A673 (cell line): ENCODE measurements around the gene UTF1. TPM values are rescaled to one million over a fixed set of nuclear protein-coding genes. Genes with fewer than 3 reads are reported as not detected.

Source experiments
- BruUV-seq: library from RNA; stranded (reverse); fragments of 400-500 nt; replicated peaks from 2 replicates; lab custom pipeline; 2021; lab: Mats Ljungman, UMichigan
- CTCF ChIA-PET: fragments of 300-600 bp; sonication (Branson Sonifier 250); formaldehyde crosslinking; loops from one replicate; lab custom pipeline; 2022; ENCODE audit warnings: antibody characterized with exemption; lab: Charles Lee
- POLR2A ChIA-PET: fragments of 300-600 bp; sonication (Branson Sonifier 250); formaldehyde crosslinking; loops from one replicate; lab custom pipeline; 2022; ENCODE audit warnings: antibody characterized with exemption; ENCODE audit not compliant: low non-redundant PET; lab: Charles Lee
- DNase-seq: peaks from one replicate; pipeline ENCODE4 v3.0.0-alpha.2; 2015; ENCODE audit warnings: low spot score
- H3K27ac ChIP-seq: fragments of 200-600 bp; sonication (generic); 2 replicates; pipeline ENCODE4 v1.5.1; 2016; ENCODE audit warnings: mixed run types, low read depth, mild to moderate bottlenecking, mixed read lengths, antibody characterized with exemption, low read length; ENCODE audit not compliant: poor library complexity, severe bottlenecking
- H3K27me3 ChIP-seq: fragments of 200-600 bp; sonication (generic); replicated peaks from 2 replicates; pipeline ENCODE4 v1.6.1; 2017; ENCODE audit warnings: mixed run types, low read depth, mild to moderate bottlenecking, mixed read lengths, antibody characterized with exemption, low read length; ENCODE audit not compliant: insufficient read depth, poor library complexity
- H3K36me3 ChIP-seq: fragments of 200-600 bp; sonication (generic); 2 replicates; pipeline ENCODE4 v1.6.1; 2016; ENCODE audit warnings: mixed run types, mild to moderate bottlenecking, mixed read lengths, antibody characterized with exemption, low read length; ENCODE audit not compliant: insufficient read depth, poor library complexity, severe bottlenecking
- H3K4me1 ChIP-seq: fragments of 200-600 bp; sonication (generic); 2 replicates; pipeline ENCODE4 v1.6.1; 2017; ENCODE audit warnings: mixed run types, mild to moderate bottlenecking, mixed read lengths, antibody characterized with exemption, low read length; ENCODE audit not compliant: insufficient read depth, poor library complexity, severe bottlenecking
- H3K4me3 ChIP-seq: fragments of 200-600 bp; sonication (generic); 2 replicates; pipeline ENCODE4 v1.5.1; 2016; ENCODE audit warnings: low read depth, mixed run types, mild to moderate bottlenecking, mixed read lengths, low read length; ENCODE audit not compliant: poor library complexity, severe bottlenecking
- H3K9me3 ChIP-seq: fragments of 200-600 bp; sonication (generic); 2 replicates; pipeline ENCODE4 v1.6.1; 2016; ENCODE audit warnings: mixed run types, low read depth, mild to moderate bottlenecking, mixed read lengths, antibody characterized with exemption, low read length; ENCODE audit not compliant: poor library complexity, severe bottlenecking
- EZH2 ChIP-seq: fragments of 200-600 bp; sonication (generic); IDR thresholded peaks from 2 replicates; pipeline ENCODE4 v1.6.1; 2017; ENCODE audit warnings: borderline replicate concordance, low read depth, mild to moderate bottlenecking, mixed read lengths, antibody characterized with exemption, low read length; ENCODE audit not compliant: poor library complexity, severe bottlenecking
- intact Hi-C: fragments of 100-400 bp; cut with micrococcal nuclease; formaldehyde crosslinking; loops from one replicate; pipeline ENCODE4 v1.10.0; 2022; ENCODE audit not compliant: unreplicated experiment
- total RNA-seq: library from RNA; stranded (reverse); gene quantifications from 2 replicates; pipeline ENCODE4 v1.2.3, GENCODE V29; 2021
- TF ChIP-seq, protein P1 (sequence below): fragments of 300-800, 200-600 bp; sonication (generic); conservative IDR thresholded peaks from 2 replicates; pipeline ENCODE4 v1.5.1; 2017; ENCODE audit warnings: low read depth, mild to moderate bottlenecking, antibody characterized with exemption, low read length, moderate library complexity, mixed read lengths

Gene UTF1
- total RNA-seq, 1 experiment from 2014 or later, result not detected

GRCh38 chr10:133272964-133273420, 43.0 kb downstream of the UTF1 start:
- Histone ChIP-seq H3K9me3 (no peaks in the 10 kb centered on the region), H3K4me3 (no peak overlapping the region), H3K27ac (no peak overlapping the region), H3K36me3 (no peaks in the 10 kb centered on the region), H3K27me3 (peaks cover 15% of the 10 kb centered on the region), H3K4me1 (no peaks in the 10 kb centered on the region)
- intact Hi-C loops, result no loop called here
- no TSS peak for BruUV-seq
- ChIA-PET CTCF (no interaction called here), POLR2A (no interaction called here)
- TF ChIP-seq EZH2, result no peak
- TF ChIP-seq, protein P1, sequence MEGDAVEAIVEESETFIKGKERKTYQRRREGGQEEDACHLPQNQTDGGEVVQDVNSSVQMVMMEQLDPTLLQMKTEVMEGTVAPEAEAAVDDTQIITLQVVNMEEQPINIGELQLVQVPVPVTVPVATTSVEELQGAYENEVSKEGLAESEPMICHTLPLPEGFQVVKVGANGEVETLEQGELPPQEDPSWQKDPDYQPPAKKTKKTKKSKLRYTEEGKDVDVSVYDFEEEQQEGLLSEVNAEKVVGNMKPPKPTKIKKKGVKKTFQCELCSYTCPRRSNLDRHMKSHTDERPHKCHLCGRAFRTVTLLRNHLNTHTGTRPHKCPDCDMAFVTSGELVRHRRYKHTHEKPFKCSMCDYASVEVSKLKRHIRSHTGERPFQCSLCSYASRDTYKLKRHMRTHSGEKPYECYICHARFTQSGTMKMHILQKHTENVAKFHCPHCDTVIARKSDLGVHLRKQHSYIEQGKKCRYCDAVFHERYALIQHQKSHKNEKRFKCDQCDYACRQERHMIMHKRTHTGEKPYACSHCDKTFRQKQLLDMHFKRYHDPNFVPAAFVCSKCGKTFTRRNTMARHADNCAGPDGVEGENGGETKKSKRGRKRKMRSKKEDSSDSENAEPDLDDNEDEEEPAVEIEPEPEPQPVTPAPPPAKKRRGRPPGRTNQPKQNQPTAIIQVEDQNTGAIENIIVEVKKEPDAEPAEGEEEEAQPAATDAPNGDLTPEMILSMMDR, result no peak
- no peak for DNase-seq

DNA sequence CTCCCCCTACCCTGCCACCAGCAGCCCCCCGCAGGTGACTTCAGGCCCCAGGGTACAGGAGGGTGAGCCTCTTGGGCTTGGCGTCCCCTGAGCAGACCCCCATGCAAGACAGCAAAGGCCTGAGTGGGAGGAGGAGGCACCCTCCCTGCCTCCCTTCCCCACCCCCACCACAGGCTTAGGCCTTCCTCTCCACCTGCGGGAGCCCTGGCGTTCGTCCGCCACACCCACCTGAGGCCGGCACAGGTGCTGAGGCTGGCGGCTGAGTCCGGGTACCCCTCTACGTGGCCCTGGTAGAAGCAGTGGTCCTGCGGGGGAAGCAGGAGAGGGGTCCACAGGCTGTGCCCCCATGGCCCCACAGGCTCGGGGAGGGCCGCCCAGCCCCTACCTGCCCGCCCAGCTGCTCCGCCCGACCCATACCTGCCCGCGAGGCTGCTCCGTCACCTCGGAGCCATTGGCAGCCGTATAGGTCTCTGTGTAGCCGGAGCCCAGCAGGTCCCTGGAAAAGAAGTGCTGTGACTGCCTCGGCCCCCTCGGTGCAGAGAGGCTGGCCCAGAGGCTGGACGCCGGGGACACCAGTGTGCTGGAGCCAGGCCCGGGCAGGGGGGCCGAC, 43.6 kb downstream of the UTF1 start:
- Histone ChIP-seq H3K9me3 (no peaks in the 10 kb centered on the region), H3K27ac (no peak overlapping the region), H3K36me3 (no peaks in the 10 kb centered on the region), H3K4me3 (no peak overlapping the region), H3K27me3 (peaks cover 15% of the 10 kb centered on the region), H3K4me1 (no peaks in the 10 kb centered on the region)
- CTCF ChIA-PET, result no interaction called here
- intact Hi-C loops, result no loop called here
- no peak for TF ChIP-seq EZH2
- TF ChIP-seq, protein P1, result no peak
- POLR2A ChIA-PET, result no interaction called here
- no peak for DNase-seq
- no TSS peak for BruUV-seq

GRCh38 chr10:133274751-133275683, 45.0 kb downstream of the UTF1 start:
- DNase-seq, result no peak
- Histone ChIP-seq H3K9me3 (no peaks in the 10 kb centered on the region), H3K4me3 (no peak overlapping the region), H3K27ac (no peak overlapping the region), H3K36me3 (no peaks in the 10 kb centered on the region), H3K4me1 (no peaks in the 10 kb centered on the region), H3K27me3 (peaks cover 15% of the 10 kb centered on the region)
- no TSS peak for BruUV-seq
- no peak for TF ChIP-seq EZH2
- TF ChIP-seq, protein P1, result no peak
- intact Hi-C loops, result no loop called here
- ChIA-PET CTCF (no interaction called here), POLR2A (no interaction called here)
